K562 (cell line): ENCODE data around the gene FDX2. TPM values are rescaled to one million over a fixed set of nuclear protein-coding genes. Genes with fewer than 3 reads are reported as not detected.

ENCODE experiments used
- ATF1 ChIP-seq, 2 experiments: fragments of 450-650 bp in 1 of 2; IDR thresholded peaks; 2 replicates each; pipeline ENCODE4 v1.6.1; 2016; ENCODE audit warnings: missing compliant biosample characterization in 1 of 2, missing genetic modification characterization in 1 of 2
- CCNT2 ChIP-seq: IDR thresholded peaks from 2 replicates; pipeline ENCODE4 v1.6.1; 2011; ENCODE audit warnings: borderline replicate concordance, low read depth, mild to moderate bottlenecking, moderate library complexity, mixed read lengths, low read length; ENCODE audit not compliant: insufficient read length; ENCODE audit errors: extremely low read depth
- CHCHD3 ChIP-seq: fragments of 250-450 bp; sonication (Bioruptor Pico); IDR thresholded peaks from 2 replicates; pipeline ENCODE4 v2.1.2; 2022; ENCODE audit warnings: mild to moderate bottlenecking
- ETV5 ChIP-seq: sonication (generic); formaldehyde crosslinking; IDR thresholded peaks from 2 replicates; pipeline ENCODE4 v1.4.0; 2020; ENCODE audit warnings: low read depth, mild to moderate bottlenecking, missing genetic modification reagents
- FOXK2 ChIP-seq, 2 experiments: fragments of 450-650 bp; IDR thresholded peaks in 1 of 2; conservative IDR thresholded peaks in 1 of 2; 2 replicates each; pipeline ENCODE4 v1.6.1; 2016; ENCODE audit warnings: low read depth in 2 of 2, mild to moderate bottlenecking in 1 of 2
- GTF2E2 ChIP-seq: fragments of 200-800 bp; sonication (Bioruptor generic); IDR thresholded peaks from 2 replicates; pipeline ENCODE4 v1.6.1; 2016; ENCODE audit warnings: missing genetic modification characterization, missing compliant biosample characterization
- LCOR ChIP-seq: sonication (generic); formaldehyde crosslinking; IDR thresholded peaks from 2 replicates; pipeline ENCODE4 v1.8.0; 2022; ENCODE audit warnings: mild to moderate bottlenecking, missing genetic modification reagents
- MEIS2 ChIP-seq: fragments of 450-650 bp; IDR thresholded peaks from 2 replicates; pipeline ENCODE4 v1.6.1; 2014; ENCODE audit warnings: mild to moderate bottlenecking; ENCODE audit not compliant: partially characterized antibody
- MYNN ChIP-seq, 2 experiments: sonication (generic); formaldehyde crosslinking in 1 of 2; IDR thresholded peaks; 2 replicates each; pipeline versions ENCODE4 v1.5.0 to v1.6.1; 2016 to 2020; ENCODE audit warnings: antibody characterized with exemption in 1 of 2, missing genetic modification reagents in 1 of 2
- NCOA4 ChIP-seq: fragments of 450-650 bp; IDR thresholded peaks from 2 replicates; pipeline ENCODE4 v1.6.1; 2018; ENCODE audit warnings: mild to moderate bottlenecking; ENCODE audit not compliant: partially characterized antibody
- NR2C2 ChIP-seq, 2 experiments: fragments of 200-800 bp in 1 of 2; sonication (Bioruptor generic) in 1 of 2; sonication (generic) in 1 of 2; formaldehyde crosslinking in 1 of 2; IDR thresholded peaks; 2 replicates each; pipeline versions ENCODE4 v1.6.1 to v1.8.0; 2016 to 2022; ENCODE audit warnings: mild to moderate bottlenecking in 1 of 2, missing compliant biosample characterization in 1 of 2, missing genetic modification characterization in 1 of 2, missing genetic modification reagents in 1 of 2
- SRSF9 ChIP-seq: fragments of 200-400 bp; formaldehyde crosslinking; IDR thresholded peaks from 2 replicates; pipeline ENCODE4 v1.6.1; 2017; ENCODE audit warnings: low read depth, low read length, borderline replicate concordance
- TRIM28 ChIP-seq: fragments of 450-650 bp; IDR thresholded peaks from 2 replicates; pipeline ENCODE4 v1.6.1; 2017
- ZNF316 ChIP-seq: fragments of 450-650 bp; IDR thresholded peaks from 2 replicates; pipeline ENCODE4 v1.6.1; 2016
- polyA plus RNA-seq, 8 experiments: library from polyadenylated mRNA; depleted of rRNA in 4 of 8; stranded (reverse) in 5 of 8; unstranded in 3 of 8; fragments of >200 nt; fragmentation: Nextera tagmentation in 2 of 8; fragmentation: Illumina TruSeq in 1 of 8; extraction: Ambion mirVana in 2 of 8; extraction: Trizol in 1 of 8; gene quantifications; 2 replicates each; pipeline versions ENCODE4 v1.2.1 to v1.2.3, GENCODE V29; 2011 to 2014; ENCODE audit warnings: inconsistent platforms in 1 of 8, missing spikeins in 1 of 8
- total RNA-seq, 7 experiments: library from RNA; depleted of rRNA in 6 of 7; stranded (reverse); fragments of >200 nt in 6 of 7; fragmentation: Illumina TruSeq in 2 of 7; extraction: Trizol in 2 of 7; gene quantifications; 2 replicates each; pipeline versions ENCODE4 v1.2.1 to v1.2.3, GENCODE V29; 2011 to 2021; ENCODE audit warnings: low replicate concordance in 1 of 7
- TF ChIP-seq, protein P1 (sequence below): fragments of 250-450 bp; sonication (Bioruptor Pico); IDR thresholded peaks from 2 replicates; pipeline ENCODE4 v1.8.0; 2021; ENCODE audit warnings: borderline replicate concordance, mild to moderate bottlenecking, moderate library complexity; ENCODE audit not compliant: poor library complexity, severe bottlenecking
- TF ChIP-seq, protein P2 (sequence below), 3 experiments: fragments of 200-800 bp in 1 of 3; fragments of 250-450 bp in 1 of 3; fragments of 450-650 bp in 1 of 3; sonication (Bioruptor Pico) in 1 of 3; sonication (Bioruptor generic) in 1 of 3; formaldehyde crosslinking in 1 of 3; IDR thresholded peaks; 2 replicates each; pipeline versions ENCODE4 v1.6.1 to v1.8.0; 2016 to 2022; ENCODE audit warnings: mild to moderate bottlenecking in 2 of 3, missing genetic modification characterization in 2 of 3, missing compliant biosample characterization in 1 of 3, moderate library complexity in 1 of 3
- TF ChIP-seq, protein P3 (sequence below), 2 experiments: fragments of 450-650 bp in 1 of 2; sonication (generic) in 1 of 2; formaldehyde crosslinking in 1 of 2; IDR thresholded peaks in 1 of 2; conservative IDR thresholded peaks in 1 of 2; 2 replicates each; pipeline versions ENCODE4 v1.6.1 to v1.8.1; 2016 to 2023; ENCODE audit warnings: mild to moderate bottlenecking in 2 of 2, moderate library complexity in 2 of 2, inconsistent platforms in 1 of 2, missing genetic modification reagents in 1 of 2
- TF ChIP-seq, protein P4 (sequence below): fragments of 450-650 bp; formaldehyde crosslinking; IDR thresholded peaks from 2 replicates; pipeline ENCODE4 v1.4.0; 2020; ENCODE audit warnings: mild to moderate bottlenecking, moderate library complexity

The FDX2 gene
- total and polyA plus RNA-seq, 9 of the 15 experiments (the other 6 are each of a cell fraction or from before 2014, with no cell fraction given): 2.5 to 49.8 (median 29.7) TPM

DNA sequence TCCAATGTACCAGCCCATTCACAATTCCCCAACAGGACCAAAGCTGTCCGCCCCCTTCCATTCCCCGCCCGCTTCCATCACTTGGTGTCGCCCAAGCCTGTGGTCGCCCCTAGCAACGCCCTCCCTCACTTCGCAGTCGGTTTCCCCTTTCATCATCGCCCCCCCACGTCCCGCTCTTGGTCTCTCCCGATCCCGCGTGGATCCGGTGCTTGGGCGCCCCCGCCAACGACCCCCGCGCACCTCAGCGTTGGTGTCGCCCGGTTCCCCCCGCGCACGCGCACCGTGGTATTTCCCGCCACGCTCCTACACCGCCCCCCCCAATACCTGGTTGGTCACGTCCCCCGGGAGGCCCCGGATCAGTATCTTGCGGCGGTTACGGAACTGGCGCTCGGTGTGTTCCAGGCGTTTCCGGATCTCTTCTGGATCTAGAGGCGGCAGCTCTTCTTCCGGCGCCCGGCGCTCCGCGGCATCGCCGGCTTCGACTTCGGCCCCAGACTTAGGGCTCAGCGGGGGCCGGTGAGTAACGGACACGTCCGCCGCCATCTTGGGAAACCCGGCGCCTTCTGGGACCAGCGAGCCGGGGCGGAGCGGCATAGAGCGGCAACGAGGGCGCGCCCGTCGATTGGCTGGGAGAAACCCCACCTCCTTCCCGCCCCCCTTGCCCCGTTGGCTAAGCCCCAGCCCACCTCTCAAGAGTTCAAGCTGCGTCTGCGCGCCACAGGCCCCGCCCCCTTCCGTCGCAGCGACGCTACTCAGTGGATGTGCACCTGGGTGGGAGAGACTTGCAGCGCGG lies 17.3 kb upstream of the FDX2 start, which contains the start of gene RAVER1 (continued):
- TF ChIP-seq LCOR: peak; percentile 84
- TF ChIP-seq SRSF9: no peak
- TF ChIP-seq, protein P1, sequence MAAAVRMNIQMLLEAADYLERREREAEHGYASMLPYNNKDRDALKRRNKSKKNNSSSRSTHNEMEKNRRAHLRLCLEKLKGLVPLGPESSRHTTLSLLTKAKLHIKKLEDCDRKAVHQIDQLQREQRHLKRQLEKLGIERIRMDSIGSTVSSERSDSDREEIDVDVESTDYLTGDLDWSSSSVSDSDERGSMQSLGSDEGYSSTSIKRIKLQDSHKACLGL (CRISPR knock-in tag): peak; percentile 50
- TF ChIP-seq, protein P2, sequence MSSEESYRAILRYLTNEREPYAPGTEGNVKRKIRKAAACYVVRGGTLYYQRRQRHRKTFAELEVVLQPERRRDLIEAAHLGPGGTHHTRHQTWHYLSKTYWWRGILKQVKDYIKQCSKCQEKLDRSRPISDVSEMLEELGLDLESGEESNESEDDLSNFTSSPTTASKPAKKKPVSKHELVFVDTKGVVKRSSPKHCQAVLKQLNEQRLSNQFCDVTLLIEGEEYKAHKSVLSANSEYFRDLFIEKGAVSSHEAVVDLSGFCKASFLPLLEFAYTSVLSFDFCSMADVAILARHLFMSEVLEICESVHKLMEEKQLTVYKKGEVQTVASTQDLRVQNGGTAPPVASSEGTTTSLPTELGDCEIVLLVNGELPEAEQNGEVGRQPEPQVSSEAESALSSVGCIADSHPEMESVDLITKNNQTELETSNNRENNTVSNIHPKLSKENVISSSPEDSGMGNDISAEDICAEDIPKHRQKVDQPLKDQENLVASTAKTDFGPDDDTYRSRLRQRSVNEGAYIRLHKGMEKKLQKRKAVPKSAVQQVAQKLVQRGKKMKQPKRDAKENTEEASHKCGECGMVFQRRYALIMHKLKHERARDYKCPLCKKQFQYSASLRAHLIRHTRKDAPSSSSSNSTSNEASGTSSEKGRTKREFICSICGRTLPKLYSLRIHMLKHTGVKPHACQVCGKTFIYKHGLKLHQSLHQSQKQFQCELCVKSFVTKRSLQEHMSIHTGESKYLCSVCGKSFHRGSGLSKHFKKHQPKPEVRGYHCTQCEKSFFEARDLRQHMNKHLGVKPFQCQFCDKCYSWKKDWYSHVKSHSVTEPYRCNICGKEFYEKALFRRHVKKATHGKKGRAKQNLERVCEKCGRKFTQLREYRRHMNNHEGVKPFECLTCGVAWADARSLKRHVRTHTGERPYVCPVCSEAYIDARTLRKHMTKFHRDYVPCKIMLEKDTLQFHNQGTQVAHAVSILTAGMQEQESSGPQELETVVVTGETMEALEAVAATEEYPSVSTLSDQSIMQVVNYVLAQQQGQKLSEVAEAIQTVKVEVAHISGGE (CRISPR knock-in tag; IDR thresholded peaks at IDR 0.05): peak in 1 of 3 experiments; percentile 85; a peak in 2 of 6 replicates
- TF ChIP-seq ATF1 (CRISPR knock-in tag; IDR thresholded peaks at IDR 0.05): 0 out of 2 replicates have a peak, but pooled peaks have one; percentile 5
- TF ChIP-seq ATF1 (tag; IDR thresholded peaks at IDR 0.05): peak; percentile 82
- peak; percentile 74; the same call in 1 of the 2 replicates for TF ChIP-seq NR2C2 (CRISPR knock-in tag; IDR thresholded peaks at IDR 0.05)
- TF ChIP-seq NR2C2 (tag; IDR thresholded peaks at IDR 0.05): no peak
- peak; percentile 33 for TF ChIP-seq CCNT2
- TF ChIP-seq, protein P3, sequence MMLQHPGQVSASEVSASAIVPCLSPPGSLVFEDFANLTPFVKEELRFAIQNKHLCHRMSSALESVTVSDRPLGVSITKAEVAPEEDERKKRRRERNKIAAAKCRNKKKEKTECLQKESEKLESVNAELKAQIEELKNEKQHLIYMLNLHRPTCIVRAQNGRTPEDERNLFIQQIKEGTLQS (IDR thresholded peaks at IDR 0.05): peak; percentile 75
- TF ChIP-seq, protein P3 (CRISPR knock-in tag; conservative IDR thresholded peaks at IDR 0.05): no peak
- TF ChIP-seq TRIM28: 0 out of 2 replicates have a peak, but pooled peaks have one; percentile 29
- 0 out of 2 replicates have a peak, but pooled peaks have one; percentile 7 for TF ChIP-seq ZNF316
- TF ChIP-seq, protein P4, sequence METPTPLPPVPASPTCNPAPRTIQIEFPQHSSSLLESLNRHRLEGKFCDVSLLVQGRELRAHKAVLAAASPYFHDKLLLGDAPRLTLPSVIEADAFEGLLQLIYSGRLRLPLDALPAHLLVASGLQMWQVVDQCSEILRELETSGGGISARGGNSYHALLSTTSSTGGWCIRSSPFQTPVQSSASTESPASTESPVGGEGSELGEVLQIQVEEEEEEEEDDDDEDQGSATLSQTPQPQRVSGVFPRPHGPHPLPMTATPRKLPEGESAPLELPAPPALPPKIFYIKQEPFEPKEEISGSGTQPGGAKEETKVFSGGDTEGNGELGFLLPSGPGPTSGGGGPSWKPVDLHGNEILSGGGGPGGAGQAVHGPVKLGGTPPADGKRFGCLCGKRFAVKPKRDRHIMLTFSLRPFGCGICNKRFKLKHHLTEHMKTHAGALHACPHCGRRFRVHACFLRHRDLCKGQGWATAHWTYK: peak; percentile 78; the same call in 1 of the 2 replicates
- peak; percentile 29 for TF ChIP-seq MEIS2
- peak; percentile 74 for TF ChIP-seq ETV5 (CRISPR knock-in tag)
- no peak for TF ChIP-seq CHCHD3 (CRISPR knock-in tag)
- no peak for TF ChIP-seq MYNN (IDR thresholded peaks at IDR 0.05)
- TF ChIP-seq MYNN (CRISPR knock-in tag; IDR thresholded peaks at IDR 0.05): no peak
- no peak for TF ChIP-seq NCOA4
- peak in 1 of 2 experiments; percentile 99; a peak in 2 of 4 replicates for TF ChIP-seq FOXK2 (conservative IDR thresholded peaks at IDR 0.05 in 1 of 2, IDR thresholded peaks at IDR 0.05 in 1 of 2; ENCODE audit: low read depth in 2 of 2)
- peak; percentile 90; the same call in 1 of the 2 replicates for TF ChIP-seq GTF2E2 (tag)
